ENCODE data around the gene UHMK1. TPM values are rescaled to one million over a fixed set of nuclear protein-coding genes. Genes with fewer than 3 reads are reported as not detected.

Gene UHMK1
- total and polyA plus RNA-seq, 4 experiments from 2014 or later: 35.7 to 72.5 (median 61.8) TPM

DNA sequence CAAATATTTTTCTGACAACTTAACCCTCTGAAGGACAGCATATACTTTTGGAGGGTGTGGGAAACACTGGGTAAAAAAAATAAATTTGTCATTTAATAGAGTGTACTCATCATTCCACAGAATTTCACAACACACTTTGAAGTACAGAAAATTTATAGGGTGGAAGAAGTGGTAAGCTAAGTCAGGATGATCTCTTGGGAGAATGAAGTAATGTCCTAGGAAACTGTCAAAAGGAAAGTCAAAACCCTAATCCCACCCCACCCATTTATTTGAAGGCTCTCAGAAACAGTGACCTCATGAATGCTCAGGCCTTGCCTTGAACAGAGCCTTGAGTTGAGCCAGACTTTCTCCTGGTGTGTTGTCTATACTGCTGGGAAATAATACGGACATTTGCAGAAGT is 56.6 kb downstream of the UHMK1 start:
- DNase-seq: no peak
- ChIA-PET POLR2A (ENCODE audit: partially characterized antibody) (no interaction called here), CTCF (ENCODE audit: partially characterized antibody) (no interaction called here)
- Histone ChIP-seq H3K36me3 (ENCODE audit: insufficient read depth, low read length) (no peaks in the 10 kb centered on the region), H3K27me3 (ENCODE audit: insufficient read depth, low read length) (no peaks in the 10 kb centered on the region), H3K4me1 (ENCODE audit: insufficient read depth, low read length) (no peaks in the 10 kb centered on the region), H3K9me3 (ENCODE audit: control insufficient read depth in 1 of 2, low read length in 2 of 2) (no peaks in the 10 kb centered on the region), H3K27ac (ENCODE audit: low read depth, low read length) (no peak overlapping the region), H3K4me3 (ENCODE audit: low read length in 2 of 2) (no peak overlapping the region)
- intact Hi-C loops (cut with micrococcal nuclease): no loop called here
- Mint-ChIP-seq H3K27me3 (no peaks in the 10 kb centered on the region), H3K4me3 (no peak overlapping the region), H3K36me3 (no peaks in the 10 kb centered on the region), H3K27ac (peak overlapping the region in 1 of 7 donors; percentile 57), H3K4me1 (no peaks in the 10 kb centered on the region), H3K9me3 (peaks cover 0 to 1% (median 0%) of the 10 kb centered on the region in 8 donors)

DNA sequence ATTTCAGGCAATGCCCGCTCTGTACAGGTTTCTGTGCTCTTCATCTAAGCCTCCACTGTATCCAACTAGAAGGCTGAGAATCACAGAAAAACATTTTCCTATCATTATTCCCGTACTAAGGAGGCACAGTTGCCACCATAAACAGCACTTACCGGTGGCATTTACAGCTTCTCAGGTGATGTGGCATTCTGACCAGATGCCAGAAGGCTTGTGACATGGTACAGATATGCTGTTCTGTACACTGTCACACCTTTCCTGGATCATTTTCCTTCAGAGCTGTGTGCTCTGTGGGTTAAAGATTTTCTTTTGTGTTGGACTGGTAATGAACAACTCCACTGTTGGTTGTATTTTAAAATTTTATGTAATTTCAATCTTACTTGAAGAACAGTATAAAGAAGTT is 59.9 kb downstream of the UHMK1 start:
- Mint-ChIP-seq H3K4me3 (no peak overlapping the region), H3K36me3 (peaks cover 0 to 7% of the 10 kb centered on the region in 2 donors), H3K27me3 (no peaks in the 10 kb centered on the region), H3K9me3 (no peaks in the 10 kb centered on the region), H3K27ac (no peak overlapping the region), H3K4me1 (peaks cover 13 to 22% (median 17%) of the 10 kb centered on the region in 4 donors)
- Histone ChIP-seq H3K4me3 (ENCODE audit: low read length in 2 of 2) (no peak overlapping the region), H3K27me3 (ENCODE audit: insufficient read depth, low read length) (no peaks in the 10 kb centered on the region), H3K4me1 (ENCODE audit: insufficient read depth, low read length) (peaks cover 18% of the 10 kb centered on the region), H3K9me3 (ENCODE audit: control insufficient read depth in 1 of 2, low read length in 2 of 2) (no peaks in the 10 kb centered on the region), H3K27ac (ENCODE audit: low read depth, low read length) (no peak overlapping the region), H3K36me3 (ENCODE audit: insufficient read depth, low read length) (no peaks in the 10 kb centered on the region)
- DNase-seq: no peak
- ChIA-PET POLR2A (ENCODE audit: partially characterized antibody) (no interaction called here), CTCF (ENCODE audit: partially characterized antibody) (no interaction called here)
- intact Hi-C loops (cut with micrococcal nuclease): no loop called here

DNA sequence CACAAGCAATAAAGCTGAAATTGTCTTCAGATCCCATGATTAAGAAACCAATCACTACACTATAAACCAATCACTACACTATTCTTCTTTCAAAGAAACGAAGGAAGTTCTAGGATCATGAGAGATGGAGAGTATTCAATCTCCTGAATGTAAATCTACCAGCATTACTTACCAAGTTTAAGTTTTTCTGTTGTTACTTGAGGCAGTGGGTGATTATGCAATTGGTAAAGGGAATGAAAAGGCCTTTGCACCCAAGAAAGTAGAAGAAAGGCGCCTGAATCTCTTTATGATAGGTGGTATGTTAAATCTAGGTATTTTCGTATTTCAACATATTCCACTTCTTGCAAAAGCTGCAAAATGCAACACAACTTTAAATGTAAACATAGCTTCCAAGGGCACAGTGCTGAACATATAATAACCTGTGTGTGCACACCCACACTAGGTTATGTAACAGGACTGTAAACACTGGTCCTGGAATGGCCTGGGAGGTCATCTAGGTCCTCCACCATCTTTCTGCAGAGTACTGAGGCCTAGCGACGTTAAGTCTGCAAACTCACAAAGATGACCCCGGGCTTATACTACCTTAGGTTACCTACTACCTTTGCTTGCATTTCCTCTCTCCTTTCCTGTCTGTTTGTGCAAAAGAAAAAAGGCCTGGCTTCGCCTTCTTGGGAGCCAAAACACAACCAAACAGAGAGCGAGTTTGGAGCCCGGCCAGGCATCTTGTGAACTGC is 62.9 kb downstream of the UHMK1 start:
- DNase-seq: peak in 1 of 5 donors; percentile 35
- POLR2A ChIA-PET (ENCODE audit: partially characterized antibody): interaction anchor here (1.0 to 1.6 kb wide), 5 partner anchors 9 to 63 kb away, joined by 3 to 4 read pairs (median 3); partner anchors contain the start of gene UHMK1
- peaks cover 0 to 7% of the 10 kb centered on the region in 2 donors for H3K36me3 Mint-ChIP-seq
- H3K9me3 Mint-ChIP-seq: no peaks in the 10 kb centered on the region
- peak overlapping the region; percentile 93 to 97 (median 96) for H3K4me3 Mint-ChIP-seq
- Histone ChIP-seq H3K9me3 (ENCODE audit: control insufficient read depth in 1 of 2, low read length in 2 of 2) (no peaks in the 10 kb centered on the region), H3K4me1 (ENCODE audit: insufficient read depth, low read length) (peaks cover 19% of the 10 kb centered on the region), H3K27me3 (ENCODE audit: insufficient read depth, low read length) (no peaks in the 10 kb centered on the region), H3K27ac (ENCODE audit: low read depth, low read length) (peak overlapping the region; percentile 85), H3K36me3 (ENCODE audit: insufficient read depth, low read length) (no peaks in the 10 kb centered on the region), H3K4me3 (ENCODE audit: low read length in 2 of 2) (peak overlapping the region; percentile 63 to 95)
- intact Hi-C loops (cut with micrococcal nuclease): loop anchor here (1.0 to 2.0 kb wide), 3 partner anchors 63 to 760 kb away; partner anchors contain the start of genes NOS1AP, NUF2 and UHMK1
- H3K27ac Mint-ChIP-seq: peak overlapping the region; percentile 97 to 99 (median 98)
- CTCF ChIA-PET (ENCODE audit: partially characterized antibody): interaction anchor here (0.9 kb wide), 1 partner anchor 53 kb away, joined by 3 read pairs; no protein-coding TSS in a partner anchor
- H3K4me1 Mint-ChIP-seq: peaks cover 17 to 46% (median 30%) of the 10 kb centered on the region in 4 donors
- no peaks in the 10 kb centered on the region for H3K27me3 Mint-ChIP-seq

DNA sequence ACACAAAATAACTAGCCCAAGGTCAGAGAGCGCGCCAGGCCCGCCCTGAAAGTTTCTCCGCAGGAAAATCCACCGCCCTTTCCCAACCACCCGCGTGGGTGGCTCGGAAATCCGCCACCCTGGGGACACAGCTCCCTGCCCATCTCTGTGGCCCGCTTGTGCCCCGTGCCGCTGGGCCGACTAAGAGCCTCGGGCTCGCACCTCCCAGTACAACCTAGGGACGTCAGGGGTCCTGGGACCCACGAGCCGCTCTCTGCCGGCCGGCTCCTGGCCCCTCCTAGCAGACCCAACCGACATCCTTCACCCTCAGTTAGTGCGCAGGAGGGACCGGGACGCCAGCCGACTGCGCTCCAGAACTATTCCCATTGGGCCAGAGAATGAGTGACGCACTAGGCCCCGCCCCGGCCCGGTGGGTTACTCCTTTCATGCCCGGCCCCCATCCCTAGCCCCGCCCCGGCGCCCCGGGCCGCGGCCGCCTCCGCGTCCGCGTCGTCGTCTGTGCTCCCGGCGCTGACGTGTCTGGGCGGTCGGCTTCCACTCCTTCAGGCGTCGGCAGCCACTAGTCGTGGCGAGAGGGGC is 63.5 kb downstream of the UHMK1 start:
- Mint-ChIP-seq H3K4me3 (peak overlapping the region; percentile 93 to 97 (median 96)), H3K9me3 (no peaks in the 10 kb centered on the region), H3K27me3 (no peaks in the 10 kb centered on the region), H3K27ac (peak overlapping the region; percentile 97 to 99 (median 98)), H3K36me3 (peaks cover 0 to 12% of the 10 kb centered on the region in 2 donors), H3K4me1 (peaks cover 17 to 48% (median 30%) of the 10 kb centered on the region in 4 donors)
- Histone ChIP-seq H3K36me3 (ENCODE audit: insufficient read depth, low read length) (no peaks in the 10 kb centered on the region), H3K27ac (ENCODE audit: low read depth, low read length) (peak overlapping the region; percentile 85), H3K9me3 (ENCODE audit: control insufficient read depth in 1 of 2, low read length in 2 of 2) (no peaks in the 10 kb centered on the region), H3K4me3 (ENCODE audit: low read length in 2 of 2) (peak overlapping the region; percentile 63 to 95), H3K4me1 (ENCODE audit: insufficient read depth, low read length) (peaks cover 19% of the 10 kb centered on the region), H3K27me3 (ENCODE audit: insufficient read depth, low read length) (no peaks in the 10 kb centered on the region)
- peak; percentile 97 to 98 (median 98) for DNase-seq
- intact Hi-C loops (cut with micrococcal nuclease): loop anchor here (1.0 to 2.0 kb wide), 3 partner anchors 64 to 760 kb away; partner anchors contain the start of genes NOS1AP, NUF2 and UHMK1
- CTCF ChIA-PET (ENCODE audit: partially characterized antibody): no interaction called here
- POLR2A ChIA-PET (ENCODE audit: partially characterized antibody): interaction anchor here (1.0 to 1.6 kb wide), 4 partner anchors 8 to 63 kb away, joined by 3 to 4 read pairs (median 4); partner anchors contain the start of gene UHMK1

DNA sequence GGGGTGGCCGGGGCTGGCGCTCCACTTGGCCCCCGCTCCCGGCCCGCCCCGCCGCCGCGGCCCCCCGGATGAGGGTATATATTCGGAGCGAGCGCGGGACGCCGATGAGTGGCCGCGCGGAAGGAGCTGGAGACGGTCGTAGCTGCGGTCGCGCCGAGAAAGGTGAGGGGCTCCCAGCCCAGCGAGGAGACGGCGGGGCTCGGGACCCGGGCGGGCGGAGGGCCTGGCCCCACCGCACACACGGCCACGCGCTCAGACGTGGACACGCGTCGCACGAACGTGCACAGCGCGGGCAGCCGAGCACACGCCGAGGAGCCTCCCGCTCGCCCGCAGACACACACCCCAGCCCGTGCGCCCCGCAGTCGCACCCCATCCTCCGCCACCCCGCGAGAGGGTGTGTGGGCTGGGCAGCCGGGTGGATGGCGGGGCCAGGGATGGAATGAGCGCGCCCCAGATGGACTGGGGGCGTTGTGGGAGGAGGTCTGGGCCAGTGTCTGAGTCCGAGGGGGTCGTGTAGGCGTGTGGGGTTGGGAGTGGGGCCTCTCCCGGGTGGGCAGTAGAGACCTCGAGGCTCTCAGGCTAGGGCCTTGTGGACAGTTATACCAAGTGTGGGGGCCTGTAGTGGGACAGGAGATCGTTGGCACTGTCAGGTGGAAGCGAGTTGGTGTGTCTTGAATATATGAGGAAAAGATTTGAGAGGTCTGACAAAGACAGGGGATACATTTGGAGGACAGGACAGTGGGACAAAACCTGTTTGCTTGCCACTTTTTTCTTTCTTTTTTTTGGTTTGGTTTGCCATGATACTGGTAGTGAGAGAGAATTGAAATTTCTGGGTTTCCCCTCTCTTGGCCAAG is 64.2 kb downstream of the UHMK1 start, which contains the start of gene UAP1:
TSS of gene UAP1 (plus strand) at position 107 of the 854 bp plus-strand sequence. CDS start 4,347 bp downstream, outside the sequence.
- peak within 1 kb of the TSS; percentile 85 for H3K27ac ChIP-seq (ENCODE audit: low read depth, low read length)
- no peaks in the 10 kb centered on the region for H3K36me3 ChIP-seq (ENCODE audit: insufficient read depth, low read length)
- no peaks in the 10 kb centered on the region for H3K9me3 ChIP-seq (ENCODE audit: control insufficient read depth in 1 of 2, low read length in 2 of 2)
- no peaks in the 10 kb centered on the region for H3K27me3 ChIP-seq (ENCODE audit: insufficient read depth, low read length)
- Mint-ChIP-seq H3K4me1 (peaks cover 17 to 48% (median 30%) of the 10 kb centered on the region in 4 donors), H3K4me3 (peak within 1 kb of the TSS; percentile 93 to 97 (median 96)), H3K36me3 (peaks cover 0 to 15% of the 10 kb centered on the region in 2 donors), H3K27ac (peak within 1 kb of the TSS; percentile 97 to 99 (median 98)), H3K9me3 (no peaks in the 10 kb centered on the region), H3K27me3 (no peaks in the 10 kb centered on the region)
- ChIA-PET CTCF (ENCODE audit: partially characterized antibody) (no interaction called here), POLR2A (ENCODE audit: partially characterized antibody) (interaction anchor here (0.6 to 1.4 kb wide), 3 partner anchors 8 to 64 kb away, joined by 3 to 4 read pairs (median 4); partner anchors contain the start of gene UHMK1)
- peaks cover 19% of the 10 kb centered on the region for H3K4me1 ChIP-seq (ENCODE audit: insufficient read depth, low read length)
- peak within 1 kb of the TSS; percentile 63 to 95 for H3K4me3 ChIP-seq (ENCODE audit: low read length in 2 of 2)
- DNase-seq: peak in 1 of 5 donors; percentile 14
- intact Hi-C loops (cut with micrococcal nuclease): loop anchor here (1.0 to 2.0 kb wide), 3 partner anchors 65 to 759 kb away; partner anchors contain the start of genes NOS1AP, NUF2 and UHMK1

DNA sequence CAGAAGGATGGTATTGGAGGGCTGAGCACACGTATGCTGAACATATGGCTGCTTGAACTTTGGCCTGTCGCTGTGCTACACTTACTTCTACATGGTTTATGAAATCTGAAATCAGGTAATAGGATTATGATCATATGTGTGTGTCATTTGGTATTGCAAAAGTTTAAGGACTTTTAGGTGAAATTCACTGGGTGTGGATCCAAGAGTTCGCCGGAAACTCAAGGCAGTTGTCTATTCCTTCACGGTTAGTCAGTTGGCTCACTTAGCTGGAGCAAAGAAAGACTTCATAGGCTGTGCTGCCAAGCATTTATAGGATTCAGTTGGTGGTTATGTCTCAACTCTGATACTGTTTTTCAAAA is 64.8 kb downstream of the UHMK1 start:
- Histone ChIP-seq H3K36me3 (ENCODE audit: insufficient read depth, low read length) (no peaks in the 10 kb centered on the region), H3K9me3 (ENCODE audit: control insufficient read depth in 1 of 2, low read length in 2 of 2) (no peaks in the 10 kb centered on the region), H3K27ac (ENCODE audit: low read depth, low read length) (peak overlapping the region; percentile 85), H3K4me3 (ENCODE audit: low read length in 2 of 2) (peak overlapping the region in 1 of 2 donors; percentile 95), H3K4me1 (ENCODE audit: insufficient read depth, low read length) (peaks cover 19% of the 10 kb centered on the region), H3K27me3 (ENCODE audit: insufficient read depth, low read length) (no peaks in the 10 kb centered on the region)
- H3K36me3 Mint-ChIP-seq: peaks cover 2 to 17% of the 10 kb centered on the region in 2 donors
- peak overlapping the region; percentile 86 to 99 (median 93) for H3K27ac Mint-ChIP-seq
- peak overlapping the region; percentile 85 to 97 (median 94) for H3K4me3 Mint-ChIP-seq
- POLR2A ChIA-PET (ENCODE audit: partially characterized antibody): no interaction called here
- CTCF ChIA-PET (ENCODE audit: partially characterized antibody): no interaction called here
- peak in 1 of 5 donors; percentile 14 for DNase-seq
- H3K9me3 Mint-ChIP-seq: no peaks in the 10 kb centered on the region
- H3K4me1 Mint-ChIP-seq: peaks cover 17 to 48% (median 30%) of the 10 kb centered on the region in 4 donors
- H3K27me3 Mint-ChIP-seq: no peaks in the 10 kb centered on the region
- intact Hi-C loops (cut with micrococcal nuclease): no loop called here

Measured in CD4-positive, alpha-beta memory T cell (primary cell).